ENCODE data around the gene CS. TPM values are rescaled to one million over a fixed set of nuclear protein-coding genes. Genes with fewer than 3 reads are reported as not detected.

The CS gene
- total RNA-seq, 2 experiments from 2014 or later, result 139 to 145 TPM

DNA sequence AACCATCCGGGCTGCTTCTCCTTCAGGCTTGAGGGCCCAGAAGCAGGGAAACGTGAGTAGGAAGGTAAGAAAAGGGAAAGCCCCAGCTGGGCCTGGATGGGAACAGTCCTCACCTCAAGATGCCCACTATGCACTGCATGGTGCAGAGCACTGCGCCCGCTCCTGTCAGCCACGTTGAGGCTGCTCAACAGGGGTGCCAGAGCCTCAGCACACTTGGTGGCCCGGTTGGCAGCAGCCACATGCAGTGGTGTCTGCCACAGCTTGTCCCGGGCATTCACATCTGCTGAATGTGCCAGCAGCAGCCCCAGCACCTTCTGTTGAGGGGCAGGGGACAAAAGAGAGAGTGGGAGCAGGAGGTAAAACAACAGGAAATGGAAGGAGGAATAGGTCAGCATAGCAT lies 44.5 kb downstream of the CS start:
- POLR2A ChIA-PET, result interaction anchor here (1.5 to 1.6 kb wide), 2 partner anchors 10 to 152 kb away, joined by 3 to 5 read pairs; partner anchors contain the start of gene PA2G4
- H3K9me3 Mint-ChIP-seq, result no peaks in the 10 kb centered on the region
- peak overlapping the region; percentile 40 for H3K4me3 Mint-ChIP-seq
- no peaks in the 10 kb centered on the region for H3K27me3 ChIP-seq (ENCODE audit: control insufficient read depth in 1 of 2, insufficient read depth in 2 of 2, low read length in 2 of 2)
- no peaks in the 10 kb centered on the region for H3K27me3 Mint-ChIP-seq
- no peak overlapping the region for H3K4me3 ChIP-seq (ENCODE audit: low read length)
- H3K9me3 ChIP-seq (ENCODE audit: control insufficient read depth in 1 of 2, insufficient read depth in 1 of 2, low read length in 2 of 2), result no peaks in the 10 kb centered on the region
- no peak for DNase-seq
- H3K4me1 ChIP-seq (ENCODE audit: insufficient read depth, low read length), result peaks cover 27% of the 10 kb centered on the region
- H3K27ac Mint-ChIP-seq, result no peak overlapping the region
- no peak overlapping the region for H3K27ac ChIP-seq (ENCODE audit: low read depth in 1 of 2, low read length in 2 of 2)
- intact Hi-C loops (cut with DNase I, micrococcal nuclease), result loop anchor here (2.0 to 5.0 kb wide), 4 partner anchors 31 to 213 kb away; partner anchors contain the start of genes NABP2 (in 2 of the 2), RNF41 (in 1 of the 2) and RPS26 (in 1 of the 2)
- no peak for TF ChIP-seq CTCF (IDR thresholded peaks at IDR 0.05)
- peaks cover 20% of the 10 kb centered on the region for H3K4me1 Mint-ChIP-seq (ENCODE audit: low read depth)
- peaks cover 61% of the 10 kb centered on the region for H3K36me3 ChIP-seq (ENCODE audit: insufficient read depth, low read length)
- no peak for ATAC-seq (ENCODE audit: poor library complexity)
- peaks cover 53% of the 10 kb centered on the region for H3K36me3 Mint-ChIP-seq (ENCODE audit: low read depth)
- CTCF ChIA-PET, result no interaction called here

GRCh38 chr12:56253091-56253490 lies 47.0 kb downstream of the CS start:
- no peaks in the 10 kb centered on the region for H3K27me3 Mint-ChIP-seq
- ATAC-seq (ENCODE audit: poor library complexity), result no peak
- CTCF ChIA-PET, result no interaction called here

GRCh38 chr12:56252649-56253048 lies 47.5 kb downstream of the CS start:
- peaks cover 70% of the 10 kb centered on the region for H3K36me3 Mint-ChIP-seq (ENCODE audit: low read depth)
- H3K36me3 ChIP-seq (ENCODE audit: insufficient read depth, low read length), result peaks cover 90% of the 10 kb centered on the region

More at GRCh38 chr12:56253091-56253490, 47.0 kb downstream of the CS start:
- TF ChIP-seq CTCF (IDR thresholded peaks at IDR 0.05), result no peak
- no peaks in the 10 kb centered on the region for H3K9me3 Mint-ChIP-seq
- Histone ChIP-seq H3K4me3 (ENCODE audit: low read length) (no peak overlapping the region), H3K36me3 (ENCODE audit: insufficient read depth, low read length) (peaks cover 85% of the 10 kb centered on the region), H3K27me3 (ENCODE audit: control insufficient read depth in 1 of 2, insufficient read depth in 2 of 2, low read length in 2 of 2) (no peaks in the 10 kb centered on the region), H3K27ac (ENCODE audit: low read depth in 1 of 2, low read length in 2 of 2) (no peak overlapping the region), H3K4me1 (ENCODE audit: insufficient read depth, low read length) (peaks cover 18% of the 10 kb centered on the region), H3K9me3 (ENCODE audit: control insufficient read depth in 1 of 2, insufficient read depth in 1 of 2, low read length in 2 of 2) (no peaks in the 10 kb centered on the region)
- no peak for DNase-seq
- H3K36me3 Mint-ChIP-seq (ENCODE audit: low read depth), result peaks cover 65% of the 10 kb centered on the region
- no peak overlapping the region for H3K4me3 Mint-ChIP-seq
- peaks cover 12% of the 10 kb centered on the region for H3K4me1 Mint-ChIP-seq (ENCODE audit: low read depth)
- intact Hi-C loops (cut with DNase I, micrococcal nuclease), result no loop called here
- POLR2A ChIA-PET, result no interaction called here
- no peak overlapping the region for H3K27ac Mint-ChIP-seq

More at GRCh38 chr12:56252649-56253048, 47.5 kb downstream of the CS start:
- no peaks in the 10 kb centered on the region for H3K9me3 Mint-ChIP-seq
- ChIA-PET CTCF (interaction anchor here (0.6 kb wide), 1 partner anchor 428 kb away, joined by 4 read pairs; no protein-coding TSS in a partner anchor), POLR2A (no interaction called here)
- no peak overlapping the region for H3K4me3 Mint-ChIP-seq
- intact Hi-C loops (cut with DNase I, micrococcal nuclease), result no loop called here
- no peak overlapping the region for H3K27ac Mint-ChIP-seq
- no peaks in the 10 kb centered on the region for H3K27me3 Mint-ChIP-seq
- H3K27ac ChIP-seq (ENCODE audit: low read depth in 1 of 2, low read length in 2 of 2), result no peak overlapping the region
- no peak overlapping the region for H3K4me3 ChIP-seq (ENCODE audit: low read length)
- H3K4me1 Mint-ChIP-seq (ENCODE audit: low read depth), result peaks cover 12% of the 10 kb centered on the region
- peaks cover 17% of the 10 kb centered on the region for H3K4me1 ChIP-seq (ENCODE audit: insufficient read depth, low read length)
- no peak for TF ChIP-seq CTCF (IDR thresholded peaks at IDR 0.05)
- ATAC-seq (ENCODE audit: poor library complexity) (no peak), DNase-seq (no peak)
- no peaks in the 10 kb centered on the region for H3K9me3 ChIP-seq (ENCODE audit: control insufficient read depth in 1 of 2, insufficient read depth in 1 of 2, low read length in 2 of 2)
- H3K27me3 ChIP-seq (ENCODE audit: control insufficient read depth in 1 of 2, insufficient read depth in 2 of 2, low read length in 2 of 2), result no peaks in the 10 kb centered on the region

Measured in CD4-positive, alpha-beta T cell (primary cell).